Bronchial epithelial cell (primary cell): ENCODE data around the gene SAP30L. TPM values are rescaled to one million over a fixed set of nuclear protein-coding genes. Genes with fewer than 3 reads are reported as not detected.
A peak's percentile ranks its signal among the peaks of the same experiment; 100 is the strongest.

Experiments used
- DNase-seq: peaks from one replicate; pipeline ENCODE4 v3.0.0-alpha.2; 2010; ENCODE audit warnings: low read depth
- FAIRE-seq: peaks from 2 replicates; lab custom pipeline; 2011; peaks lifted over from hg19 to GRCh38; lab: Jason Lieb, UNC
- H3K27me3 ChIP-seq: 2 replicates; pipeline ENCODE4 v1.5.1; 2011; ENCODE audit warnings: low read length; ENCODE audit not compliant: control insufficient read depth, insufficient read depth
- H3K36me3 ChIP-seq: 2 replicates; pipeline ENCODE4 v1.5.1; 2011; ENCODE audit warnings: low read length; ENCODE audit not compliant: control insufficient read depth, insufficient read depth
- H3K4me3 ChIP-seq: 2 replicates; pipeline ENCODE4 v1.5.1; 2011; ENCODE audit warnings: mild to moderate bottlenecking, low read depth, low read length, control low read depth
- CTCF ChIP-seq: IDR thresholded peaks from 2 replicates; pipeline ENCODE4 v1.5.1; 2011; ENCODE audit warnings: mild to moderate bottlenecking, moderate library complexity, low read length, control low read depth, inconsistent platforms; ENCODE audit not compliant: insufficient read depth, severe bottlenecking
- total RNA-seq: library from RNA; depleted of rRNA; stranded (reverse); fragments of >200 nt; gene quantifications from 2 replicates; pipeline ENCODE4 v1.2.1, GENCODE V29; 2014

Gene SAP30L
- total RNA-seq, 1 donor from 2014 or later: 32.4 TPM

GRCh38 chr5:154401931-154402330 is 43.9 kb upstream of the SAP30L start:
- DNase-seq (no peak), FAIRE-seq (no peak)

GRCh38 chr5:154402611-154403010 is 43.2 kb upstream of the SAP30L start:
- DNase-seq (no peak), FAIRE-seq (no peak)
- no peaks in the 10 kb centered on the region for H3K27me3 ChIP-seq
- no peak for TF ChIP-seq CTCF
- H3K36me3 ChIP-seq: no peaks in the 10 kb centered on the region
- no peak overlapping the region for H3K4me3 ChIP-seq

More at GRCh38 chr5:154401931-154402330, 43.9 kb upstream of the SAP30L start:
- Histone ChIP-seq H3K27me3 (no peaks in the 10 kb centered on the region), H3K36me3 (no peaks in the 10 kb centered on the region), H3K4me3 (no peak overlapping the region)
- TF ChIP-seq CTCF: no peak

DNA sequence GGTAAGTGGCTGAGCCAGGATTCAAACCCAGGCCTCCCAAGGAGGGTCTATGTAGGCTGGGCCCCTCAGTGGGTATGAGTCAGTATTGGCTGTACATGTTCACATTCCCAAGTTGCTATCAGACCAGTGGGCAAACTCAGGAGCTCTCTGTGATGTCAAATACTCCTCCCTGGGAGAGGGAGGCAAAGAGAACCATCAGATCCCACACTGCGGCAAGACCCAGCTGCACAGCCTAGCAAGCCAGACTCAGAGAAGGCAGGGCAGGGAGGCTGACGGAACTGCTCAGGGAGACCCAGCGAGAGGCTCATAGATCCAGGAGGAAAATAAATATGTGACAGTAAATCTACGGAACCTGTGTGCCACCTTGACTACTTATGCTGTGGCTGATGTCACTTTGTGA is 42.6 kb upstream of the SAP30L start:
- FAIRE-seq (no peak), DNase-seq (no peak)
- H3K27me3 ChIP-seq: no peaks in the 10 kb centered on the region
- no peaks in the 10 kb centered on the region for H3K36me3 ChIP-seq
- H3K4me3 ChIP-seq: no peak overlapping the region
- no peak for TF ChIP-seq CTCF

DNA sequence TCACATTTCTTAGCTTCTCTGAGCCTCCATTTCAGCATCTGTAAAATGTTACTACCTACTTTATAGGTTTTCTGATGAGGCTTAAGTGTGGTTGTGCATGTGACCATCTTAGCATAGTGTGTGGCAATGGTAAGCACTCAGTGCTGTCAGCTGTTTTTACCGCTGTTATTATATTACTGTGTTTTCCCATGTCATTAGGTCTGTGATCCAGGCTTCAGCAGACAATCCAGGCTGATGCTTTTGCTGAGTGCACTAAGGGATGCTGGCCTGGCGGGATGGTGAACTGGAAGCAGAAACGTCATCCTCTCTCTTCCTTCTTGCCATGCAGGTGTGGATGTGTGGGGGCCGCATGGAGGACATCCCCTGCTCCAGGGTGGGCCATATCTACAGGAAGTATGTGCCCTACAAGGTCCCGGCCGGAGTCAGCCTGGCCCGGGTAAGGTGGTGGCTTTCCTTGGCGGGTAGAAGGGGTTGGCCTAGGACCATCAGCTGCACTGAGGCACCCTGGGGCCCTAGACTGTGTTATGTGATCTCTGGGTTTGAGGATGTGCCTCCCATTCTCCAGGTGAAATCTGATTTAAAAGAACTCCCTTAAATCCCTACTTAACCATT is 41.9 kb upstream of the SAP30L start:
- DNase-seq: no peak
- Histone ChIP-seq H3K36me3 (no peaks in the 10 kb centered on the region), H3K4me3 (no peak overlapping the region), H3K27me3 (no peaks in the 10 kb centered on the region)
- no peak for TF ChIP-seq CTCF
- no peak for FAIRE-seq

DNA sequence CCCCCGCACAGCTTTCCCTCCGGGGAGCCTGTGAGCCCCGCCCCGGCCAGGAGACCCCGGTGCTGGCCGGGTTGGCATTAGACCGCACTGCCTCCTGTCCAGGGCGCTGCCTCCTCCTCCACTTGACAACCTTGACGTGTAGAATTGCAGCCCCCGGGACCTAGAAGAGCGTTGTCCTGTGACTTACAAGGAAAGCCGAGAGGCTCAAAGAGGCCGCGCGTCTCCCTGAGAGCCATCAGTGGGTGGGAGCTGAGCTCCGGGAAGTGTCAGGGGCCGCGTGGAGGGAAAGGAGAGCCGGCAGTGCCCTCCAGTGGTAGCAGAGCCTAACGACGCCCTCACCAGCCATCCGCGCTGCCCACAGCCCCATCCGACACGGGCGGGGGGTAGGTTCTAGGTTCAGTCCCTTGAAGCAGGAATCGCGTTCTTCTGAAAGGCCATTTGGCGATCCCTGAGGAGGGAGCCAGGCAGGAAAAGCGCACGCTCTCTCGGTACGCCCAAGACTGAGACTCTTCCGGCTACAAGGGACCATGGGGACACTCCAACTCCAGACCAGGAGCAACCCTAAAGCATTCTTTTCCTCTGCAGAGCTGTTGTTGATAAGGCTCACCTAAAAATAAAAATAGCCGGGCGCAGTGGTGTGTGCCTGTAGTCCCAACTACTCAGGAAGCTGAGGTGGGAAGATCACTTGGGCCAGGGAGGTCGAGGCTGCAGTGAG is 40.6 kb upstream of the SAP30L start:
- TF ChIP-seq CTCF: peak; percentile 95
- Histone ChIP-seq H3K36me3 (peaks cover 1% of the 10 kb centered on the region), H3K4me3 (peak overlapping the region; percentile 31), H3K27me3 (no peaks in the 10 kb centered on the region)
- FAIRE-seq (peak; percentile 18), DNase-seq (peak; percentile 43)

GRCh38 chr5:154406231-154406630 is 39.6 kb upstream of the SAP30L start:
- Histone ChIP-seq H3K27me3 (no peaks in the 10 kb centered on the region), H3K4me3 (no peak overlapping the region), H3K36me3 (peaks cover 1% of the 10 kb centered on the region)
- DNase-seq (peak; percentile 40), FAIRE-seq (no peak)
- no peak for TF ChIP-seq CTCF
